Left colon (tissue), 2 donors: ENCODE data around the gene TRAPPC11. TPM values are rescaled to one million over a fixed set of nuclear protein-coding genes. Genes with fewer than 3 reads are reported as not detected.
"Not testable (repeated sequence)": the region's sequence is repeated elsewhere in the genome, so short reads cannot be mapped to it uniquely, and the experiment has no call there.

Source experiments
- ATAC-seq: fragments of 200-7000 bp; cut with Tn5 transposase; one replicate; pipeline ENCODE4 v1.9.1; 2020; ENCODE audit warnings: mild to moderate bottlenecking, moderate library complexity
- DNase-seq, 2 donors: peaks; one replicate each; pipeline ENCODE4 v3.0.0-alpha.2; 2020
- intact Hi-C, 2 donors: fragments of 100-400 bp; cut with DNase I in 1 of 2; cut with micrococcal nuclease in 1 of 2; formaldehyde crosslinking; loops; one replicate each; pipeline versions ENCODE4 v1.11.2 to v1.14.0; 2022; cut with DNase I, micrococcal nuclease
- long read RNA-seq: library from polyadenylated mRNA; unstranded; transcript quantifications from one replicate; pipeline ENCODE4 v2.0.0, GENCODE V29; 2021
- total RNA-seq, 2 donors: library from RNA; stranded (reverse); fragmentation: NEBNext Ultra II Directional; extraction: Animal tissue kit (Norgen Biotek cat#: 25700); gene quantifications; one replicate each; pipeline ENCODE4 v1.2.1, GENCODE V29; 2021
- donor health status: DM: no; HTN: no; CAD: no.
- donor health status: DM: yes; HTN: yes; CAD: no.

TRAPPC11 gene
- 10 to 100 TPM; 29.9 to 32.2 TPM for total RNA-seq
- long read RNA-seq, full-length matches to known transcripts, result 7 of 9 reads
- long read RNA-seq, partial matches to known transcripts, result 2 of 9 reads
- long read RNA-seq, other reads (novel, unspliced or antisense), result 0 of 9 reads

DNA sequence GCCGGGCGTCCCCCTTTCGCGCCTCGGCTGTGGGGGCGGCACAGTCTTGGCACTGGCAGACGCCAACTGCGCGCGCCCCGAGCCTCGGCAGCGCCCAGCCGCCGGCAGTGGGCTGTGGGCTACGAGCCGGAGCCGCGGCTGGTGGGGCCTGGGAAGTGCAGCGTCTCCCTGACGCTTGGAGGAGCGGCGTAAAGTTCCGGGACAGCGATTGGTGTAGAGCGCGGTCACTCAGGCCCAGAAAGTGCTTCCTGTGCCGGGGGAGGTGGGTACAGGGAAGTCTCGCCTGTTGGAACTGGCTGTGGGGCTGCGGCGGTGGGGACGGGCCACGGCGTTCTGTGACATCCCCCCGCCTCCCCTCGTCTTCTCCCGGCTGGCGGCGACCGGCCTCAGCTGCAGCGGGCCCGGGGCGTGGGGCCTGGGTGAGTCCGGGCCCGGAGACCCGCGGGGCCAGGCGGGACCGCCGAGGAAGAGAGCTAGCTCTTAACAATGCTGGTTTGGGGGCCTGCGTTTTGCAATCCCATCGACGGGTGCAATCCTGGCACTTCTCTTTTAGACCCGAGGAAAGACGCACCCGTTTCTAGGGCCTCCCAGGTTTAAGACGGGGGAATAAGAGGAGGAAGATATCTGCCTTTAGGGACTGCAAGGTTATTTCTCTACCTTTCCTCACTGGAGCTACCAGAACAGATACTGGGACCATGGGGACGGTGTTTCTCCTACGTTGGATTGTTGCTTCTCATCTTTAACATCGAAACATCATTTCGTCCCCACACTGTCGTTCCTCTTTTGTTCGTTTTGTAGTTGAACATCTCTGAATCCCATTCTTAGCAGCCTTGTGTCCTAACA is at the start of gene TRAPPC11, which contains the start of gene RWDD4:
TSS of gene TRAPPC11 (plus strand) at position 265 of the 843 bp plus-strand sequence. CDS start 4,575 bp downstream, outside the sequence.
TSS of gene RWDD4 (minus strand) at position 157 of the 843 bp plus-strand sequence. CDS start 233 bp downstream, outside the sequence.
- intact Hi-C loops, result no loop called here
- DNase-seq, result peak; percentile 97 to 99
- peak; percentile 99 for ATAC-seq

DNA sequence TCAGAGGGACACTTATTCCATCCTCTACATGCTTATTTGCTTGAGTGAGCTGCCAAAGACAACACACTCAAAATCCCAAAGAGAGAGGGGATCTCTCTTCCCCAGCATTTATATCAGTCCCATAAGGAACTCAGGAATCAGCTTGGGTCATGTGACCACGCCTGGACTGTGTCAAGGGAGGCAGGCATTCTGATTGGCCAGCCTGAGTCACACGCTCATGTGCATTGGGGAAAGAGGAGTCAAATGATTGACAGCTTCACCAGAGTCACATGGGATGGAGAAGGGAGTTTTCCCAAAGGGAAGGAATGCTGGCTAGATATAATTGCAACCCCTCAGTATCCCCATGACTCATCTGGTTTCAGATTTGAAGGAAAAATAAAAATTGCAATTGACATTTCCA is 49.1 kb upstream of the TRAPPC11 start:
- DNase-seq (no peak), ATAC-seq (no peak)
- intact Hi-C loops, result no loop called here

DNA sequence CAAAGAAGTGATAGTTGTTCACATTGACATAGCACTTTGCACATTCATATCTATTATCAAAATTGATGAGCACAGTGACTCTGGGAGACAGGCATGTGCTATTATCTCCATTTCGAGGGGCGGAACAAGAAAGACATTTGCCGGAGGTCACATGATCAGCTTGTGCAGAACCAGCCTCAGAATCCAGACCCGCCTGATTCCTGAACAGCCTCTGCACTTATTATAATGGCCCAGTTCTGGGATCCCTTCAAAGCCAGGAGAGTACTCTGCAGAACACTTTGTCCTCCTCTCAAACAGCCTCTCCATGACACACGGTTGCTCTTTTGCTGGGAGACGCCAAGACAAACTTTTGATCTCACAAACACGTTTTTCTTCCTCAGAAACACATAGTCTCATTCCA is 48.5 kb upstream of the TRAPPC11 start:
- intact Hi-C loops, result no loop called here
- ATAC-seq, result no peak

DNA sequence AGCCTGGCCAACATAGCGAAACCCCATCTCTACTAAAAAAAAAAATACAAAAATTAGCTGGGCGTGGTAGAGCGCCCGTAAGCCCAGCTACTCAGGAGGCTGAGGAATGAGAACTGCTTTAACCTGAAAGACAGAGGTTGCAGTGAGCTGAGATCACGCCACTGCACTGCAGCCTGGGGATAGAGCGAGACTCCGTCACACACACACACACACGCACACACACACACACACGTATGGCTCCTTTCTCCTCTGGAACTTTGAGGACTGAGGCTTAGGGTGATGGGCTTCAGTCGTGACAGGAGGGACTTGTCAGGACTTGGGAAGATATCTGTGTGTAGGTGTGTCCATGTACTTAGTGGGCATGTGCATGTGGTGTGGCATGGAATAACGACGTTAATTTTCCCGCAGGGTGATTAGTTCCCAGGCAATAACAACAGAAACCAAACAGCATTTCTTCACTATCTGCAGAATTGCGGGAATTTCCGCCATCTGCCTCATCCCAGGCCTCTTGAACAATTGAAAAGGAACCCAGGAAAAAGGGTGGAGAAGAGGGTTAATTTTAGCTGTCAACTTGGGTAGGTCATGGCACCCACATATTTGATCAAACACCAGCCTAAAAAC is 47.8 kb upstream of the TRAPPC11 start:
- no peak for ATAC-seq
- no peak for DNase-seq
- intact Hi-C loops, result no loop called here

More for the DNA sequence above, 48.5 kb upstream of the TRAPPC11 start:
- DNase-seq, result no peak

DNA sequence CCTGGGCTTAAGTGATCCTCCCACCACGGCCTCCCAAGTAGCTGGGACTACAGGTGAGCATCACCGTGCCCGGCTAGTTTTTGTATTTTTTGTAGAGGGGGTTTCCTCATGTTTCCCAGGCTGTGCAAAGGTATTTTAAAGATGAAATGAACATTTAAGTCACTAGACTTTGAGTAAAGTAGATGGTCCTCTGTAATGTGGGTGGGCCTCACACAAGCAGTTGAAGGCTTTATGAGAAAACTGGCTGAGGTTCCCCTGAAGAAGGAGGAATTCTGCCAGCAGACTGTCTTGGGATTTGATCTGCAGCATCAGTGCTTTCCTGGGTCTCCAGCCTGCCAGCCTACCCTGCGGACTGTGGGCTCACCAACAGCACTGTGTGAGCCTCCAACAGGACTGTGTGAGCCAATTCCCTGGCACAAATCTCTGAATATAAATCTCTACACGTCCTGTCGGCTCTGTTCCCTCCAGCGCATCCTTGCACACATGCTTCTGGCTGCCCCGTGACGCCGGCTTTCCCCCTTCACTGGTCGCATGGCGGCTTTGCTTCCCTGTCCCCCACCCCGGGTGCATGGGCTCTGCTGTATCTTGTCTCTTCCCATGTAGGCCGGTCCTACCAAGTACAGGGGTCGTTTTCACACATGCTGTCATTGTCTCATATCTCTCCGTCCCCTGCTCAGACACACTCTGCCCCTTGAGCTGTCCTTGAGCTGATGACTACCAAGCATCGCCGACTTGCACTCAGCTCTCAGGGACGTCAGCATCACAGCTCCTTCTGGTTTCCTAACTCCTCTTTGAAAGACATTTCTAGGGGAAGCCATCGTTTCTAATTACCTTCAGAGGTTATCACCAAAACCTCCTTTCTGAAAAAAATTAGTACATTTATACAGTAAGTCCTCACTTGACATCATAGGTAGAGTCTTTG is 46.5 kb upstream of the TRAPPC11 start:
- no peak for ATAC-seq
- DNase-seq, result no peak
- intact Hi-C loops, result no loop called here

DNA sequence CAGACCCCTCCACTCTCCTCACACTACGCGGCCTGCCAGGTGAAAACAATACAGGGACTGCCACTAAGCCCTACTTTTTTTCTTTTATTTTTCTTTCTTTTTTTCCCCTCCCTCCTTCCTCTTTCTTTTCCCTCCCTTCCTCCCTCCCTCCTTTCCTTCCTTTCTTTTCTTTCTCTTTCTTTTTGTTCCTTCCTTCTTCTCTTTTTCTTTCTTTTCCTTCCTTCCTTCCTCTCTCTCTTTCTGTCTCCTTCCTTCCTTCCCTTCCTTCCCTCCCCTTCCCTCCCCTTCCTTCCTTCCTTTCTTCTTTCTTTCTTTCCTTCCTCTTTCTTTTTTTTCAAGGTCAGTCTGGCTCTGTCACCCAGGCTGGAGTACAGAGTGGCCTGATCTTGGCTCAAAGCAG is 42.0 kb upstream of the TRAPPC11 start:
- DNase-seq, result no peak
- intact Hi-C loops, result no loop called here
- ATAC-seq, result no peak

DNA sequence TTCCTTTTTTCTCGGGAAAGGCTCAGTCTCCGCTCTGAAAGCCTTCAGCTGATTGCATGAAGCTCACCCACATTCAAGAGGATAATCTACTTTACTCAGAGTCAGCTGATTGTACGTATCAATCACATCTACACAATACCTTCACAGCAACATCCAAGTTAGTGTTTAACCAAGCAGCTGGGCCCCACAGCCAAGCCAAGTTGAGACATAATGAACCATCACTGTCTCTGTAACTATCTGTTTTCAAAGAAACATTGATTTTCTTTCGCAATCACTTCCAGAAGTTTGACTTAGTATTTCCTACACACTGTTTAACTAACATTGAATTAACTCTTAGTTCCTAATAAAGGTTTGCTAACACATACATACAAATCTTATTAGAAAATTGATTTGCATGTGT is 40.4 kb upstream of the TRAPPC11 start:
- DNase-seq, result no peak
- intact Hi-C loops, result no loop called here
- no peak for ATAC-seq

DNA sequence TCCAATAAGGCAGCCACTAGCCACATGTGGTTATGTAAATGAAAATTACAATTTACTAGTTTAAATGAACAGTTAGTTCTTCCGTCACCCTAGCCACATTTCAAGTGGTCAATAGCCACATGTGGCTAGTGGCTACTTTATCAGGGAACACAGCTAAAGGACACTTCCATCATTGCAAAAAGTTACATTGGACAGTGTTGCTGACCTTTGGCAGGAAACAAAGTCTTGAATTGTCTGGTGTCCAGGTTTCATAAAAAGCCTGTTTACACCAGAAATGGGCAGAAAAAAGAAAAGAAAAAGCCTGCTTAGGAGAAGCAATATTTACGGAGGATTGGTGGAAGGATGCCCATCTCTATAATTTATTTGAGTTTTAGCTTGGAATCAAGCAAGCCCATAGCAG is 38.7 kb upstream of the TRAPPC11 start:
- intact Hi-C loops, result no loop called here
- DNase-seq, result no peak
- no peak for ATAC-seq

DNA sequence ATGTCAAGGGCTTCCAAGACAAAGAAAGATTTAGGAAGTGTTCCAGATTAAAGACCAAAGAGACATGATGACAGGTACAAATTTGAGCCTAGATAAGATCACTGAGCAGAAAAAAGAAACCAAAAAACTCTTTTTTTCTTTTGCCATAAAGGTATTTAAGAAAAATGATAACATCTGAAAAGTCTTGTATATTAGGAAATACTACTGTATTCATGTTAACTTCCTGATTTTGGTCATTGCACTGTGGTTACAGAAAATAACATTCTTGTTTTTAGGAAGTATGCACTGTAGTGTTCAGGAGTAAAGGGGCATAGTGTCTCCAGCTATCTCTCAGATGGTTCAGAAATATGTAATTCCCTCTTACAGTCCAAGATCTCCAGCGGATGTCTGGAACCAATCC is 37.2 kb upstream of the TRAPPC11 start:
- DNase-seq (no peak), ATAC-seq (no peak)
- intact Hi-C loops, result no loop called here

DNA sequence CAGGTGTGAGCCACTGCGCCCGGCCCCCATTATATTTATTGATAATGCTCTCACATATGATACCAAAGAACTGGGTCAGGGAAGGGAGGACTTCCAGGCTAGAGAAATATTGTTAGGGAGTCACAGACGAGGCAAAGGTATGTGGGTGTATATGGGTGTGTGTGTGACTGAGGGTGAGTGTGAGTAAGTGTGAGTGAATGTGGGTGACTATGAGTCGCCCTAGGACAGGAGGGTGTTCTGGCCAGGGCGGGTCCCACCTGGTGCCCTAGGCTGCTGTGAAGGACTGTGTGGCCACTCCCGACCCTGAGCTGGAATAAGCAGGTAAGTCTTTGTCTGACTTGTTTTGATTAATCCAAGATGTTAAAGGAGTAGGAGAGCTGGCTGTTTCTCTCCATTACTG is 34.5 kb upstream of the TRAPPC11 start:
- DNase-seq (no peak), ATAC-seq (no peak)
- intact Hi-C loops, result no loop called here

DNA sequence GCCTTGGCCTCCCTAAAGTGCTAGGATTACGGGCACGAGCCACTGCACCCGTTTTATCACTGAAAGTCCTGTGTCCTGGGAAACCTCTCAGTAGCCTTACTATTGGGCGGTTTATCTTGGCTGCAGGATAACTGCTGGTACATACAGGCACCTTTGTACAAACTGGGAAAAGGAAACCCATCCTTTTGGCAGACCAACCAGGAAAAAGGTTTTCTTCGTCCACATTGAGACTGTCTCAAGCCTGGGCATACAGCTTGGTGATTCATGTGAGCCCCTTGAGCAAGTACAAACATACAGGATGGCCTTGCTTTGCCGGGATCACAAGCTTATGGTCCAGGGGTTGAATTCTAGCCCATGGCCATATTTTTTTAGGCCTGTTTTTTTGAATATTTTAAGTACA is 32.9 kb upstream of the TRAPPC11 start:
- intact Hi-C loops, result no loop called here

DNA sequence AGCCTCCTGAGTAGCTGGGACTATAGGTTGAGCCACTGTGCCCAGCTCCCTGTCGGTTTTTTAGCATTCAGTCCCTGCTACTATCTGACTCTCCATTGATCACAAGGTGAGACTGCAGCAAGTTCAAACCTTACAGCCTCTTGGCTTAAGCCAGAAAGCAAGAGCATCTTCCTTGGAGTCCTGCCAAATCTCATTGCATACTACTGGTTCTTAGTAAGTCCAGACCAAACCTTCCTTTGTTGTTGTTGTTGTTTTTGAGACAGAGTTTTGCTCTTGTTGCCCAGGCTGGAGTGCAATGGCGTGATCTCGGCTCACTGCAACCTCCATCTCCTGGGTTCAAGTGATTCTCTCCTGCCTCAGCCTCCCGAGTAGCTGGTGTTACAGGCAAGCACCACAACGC is 31.8 kb upstream of the TRAPPC11 start:
- DNase-seq, ATAC-seq, intact Hi-C loops: not testable (repeated sequence)

More for the DNA sequence above, 32.9 kb upstream of the TRAPPC11 start:
- ATAC-seq, result no peak
- no peak for DNase-seq

DNA sequence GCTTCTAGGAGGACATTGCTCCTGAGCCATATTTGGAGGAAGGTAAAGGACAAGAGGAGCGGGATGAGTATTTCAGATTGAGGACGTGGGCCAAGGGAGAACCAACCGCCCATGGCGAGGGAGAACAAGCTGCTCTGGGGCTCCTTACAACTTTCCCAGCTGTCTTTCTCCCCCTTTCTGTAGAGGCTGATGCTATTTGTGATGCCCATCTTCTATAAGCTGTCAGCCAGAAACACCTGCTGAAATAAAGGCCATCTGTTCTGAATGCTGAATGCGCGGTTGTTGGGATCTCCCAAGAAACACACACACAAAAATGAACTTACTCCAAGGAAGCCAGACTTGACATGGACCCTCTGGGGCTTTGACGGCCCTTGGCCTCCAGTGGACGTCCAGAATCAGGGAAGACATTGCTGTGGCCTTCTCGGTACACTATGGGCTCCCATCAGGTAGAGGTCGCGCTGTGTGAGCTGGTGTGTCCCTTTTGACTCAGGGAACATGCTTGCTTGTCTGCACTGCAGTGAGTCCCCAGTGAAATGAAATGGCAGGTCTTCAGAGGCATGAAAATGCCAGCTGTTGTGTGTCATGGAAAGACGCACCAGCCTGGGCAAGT is 31.0 kb upstream of the TRAPPC11 start:
- no peak for ATAC-seq
- DNase-seq, result no peak
- intact Hi-C loops, result no loop called here

DNA sequence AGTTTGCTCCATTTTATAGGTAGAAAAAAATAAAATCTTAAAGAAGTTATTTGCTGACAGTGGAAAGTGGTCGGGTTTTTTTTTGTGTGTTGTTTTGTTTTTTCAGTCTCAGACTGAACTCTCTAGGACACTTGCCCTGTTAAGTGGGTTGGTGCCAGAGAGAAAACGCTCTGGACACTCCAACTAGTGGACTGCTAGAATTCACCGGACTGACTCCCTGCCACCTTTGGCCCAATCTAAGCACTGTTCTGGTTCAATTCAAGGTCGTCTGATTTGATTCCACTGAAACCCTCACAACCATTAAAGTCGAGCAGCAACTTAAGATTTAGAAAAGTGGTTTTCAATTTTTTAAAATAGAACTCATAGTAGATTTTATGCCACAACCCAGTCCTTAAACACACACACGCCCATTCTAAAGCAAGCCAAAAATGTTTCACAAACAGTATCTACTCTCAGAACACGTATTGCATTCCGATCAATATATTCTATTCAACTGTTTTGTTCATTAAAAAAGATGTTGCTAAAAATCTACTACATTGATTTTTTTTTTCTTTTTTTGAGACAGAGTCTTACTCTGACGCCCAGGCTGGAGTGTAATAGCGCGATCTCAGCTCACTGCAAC is 27.4 kb upstream of the TRAPPC11 start:
- no peak for DNase-seq
- intact Hi-C loops, result no loop called here

DNA sequence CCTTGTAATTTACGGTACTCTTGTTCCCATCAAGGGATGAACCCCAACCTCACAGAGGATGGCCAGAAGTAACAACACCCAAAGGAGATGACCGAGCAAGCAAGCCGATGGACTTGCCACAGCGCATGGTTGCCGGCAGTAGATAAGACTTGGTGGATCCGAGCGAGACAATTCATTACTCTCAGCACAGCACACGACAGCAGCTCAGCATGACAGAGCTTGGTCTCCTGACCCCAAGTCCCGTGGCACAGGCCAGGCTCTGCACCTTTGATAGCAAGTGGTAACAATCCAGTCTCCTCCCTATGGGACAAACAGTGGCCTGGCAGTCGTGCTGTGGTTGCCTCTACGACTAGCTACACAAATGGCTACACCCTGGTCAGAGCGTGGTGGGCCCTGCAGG is 26.4 kb upstream of the TRAPPC11 start:
- ATAC-seq (no peak), DNase-seq (no peak)
- intact Hi-C loops, result no loop called here

More for the DNA sequence above, 27.4 kb upstream of the TRAPPC11 start:
- ATAC-seq, result no peak

DNA sequence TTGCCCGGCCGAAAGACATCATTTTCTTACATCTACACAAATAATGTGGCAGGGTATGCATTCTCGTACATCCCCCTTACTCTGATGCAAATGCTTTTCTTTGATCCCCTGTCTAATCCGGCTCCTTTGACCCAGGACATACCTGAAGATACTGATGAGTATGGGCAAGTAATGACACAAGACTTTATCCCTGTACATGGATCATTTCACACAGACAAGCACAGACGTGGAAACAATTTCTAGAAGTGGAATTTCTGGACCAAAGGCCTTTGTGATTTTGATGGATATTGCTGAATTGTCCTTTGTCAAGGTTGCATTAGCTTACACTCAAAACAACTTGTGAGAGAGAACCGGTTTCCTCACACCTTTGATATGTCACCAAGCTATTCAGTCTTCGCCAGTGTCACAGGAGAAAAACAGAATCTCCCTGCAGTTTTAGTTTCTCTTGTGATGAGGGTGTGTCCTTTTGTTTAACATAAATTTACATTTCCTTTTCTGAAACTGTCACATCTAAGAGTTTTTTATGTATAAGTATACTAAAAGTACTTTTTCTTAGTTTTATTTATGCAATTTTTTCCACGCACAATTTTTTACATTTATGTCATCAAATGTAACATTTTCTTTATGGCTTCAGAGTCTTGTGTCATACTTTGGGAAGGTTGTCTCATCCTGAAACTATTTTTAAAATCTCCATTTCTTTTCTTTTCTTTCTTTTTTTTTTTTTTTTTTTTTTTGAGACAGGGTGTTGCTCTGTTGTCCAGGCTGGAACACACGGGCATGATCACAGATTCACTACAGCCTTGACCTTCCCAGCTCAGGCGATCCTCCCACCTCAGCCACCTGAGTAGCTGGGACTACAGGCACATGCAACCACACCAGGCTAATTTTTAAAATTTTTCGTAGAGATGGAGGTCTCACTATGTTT is 25.4 kb upstream of the TRAPPC11 start:
- ATAC-seq (no peak), DNase-seq (no peak)
- intact Hi-C loops, result no loop called here

DNA sequence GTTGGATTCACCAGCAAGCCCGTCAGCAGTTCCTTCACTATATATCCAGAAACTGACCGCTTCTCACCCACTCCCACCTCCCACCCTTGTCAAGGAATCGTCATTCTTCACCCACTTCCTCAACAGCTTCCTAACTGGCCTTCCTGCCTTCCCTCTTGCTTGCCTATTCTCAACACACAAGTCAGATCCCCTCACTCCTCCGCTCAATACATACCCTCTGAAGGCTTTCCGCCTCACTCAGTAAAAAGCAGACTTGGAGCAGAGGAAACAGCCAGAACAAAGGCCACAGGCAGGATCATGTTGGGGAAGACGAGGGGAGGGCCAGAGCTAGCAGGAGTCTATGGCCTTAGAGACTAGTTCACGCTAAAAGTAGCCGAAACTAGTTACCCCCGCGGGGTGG is 23.8 kb upstream of the TRAPPC11 start:
- ATAC-seq, result no peak
- intact Hi-C loops, result no loop called here

More for the DNA sequence above, 23.8 kb upstream of the TRAPPC11 start:
- no peak for DNase-seq
